ENCODE data around the gene STK25. TPM values are rescaled to one million over a fixed set of nuclear protein-coding genes. Genes with fewer than 3 reads are reported as not detected.
A peak's percentile ranks its signal among the peaks of the same experiment; 100 is the strongest.

Gene STK25
- total RNA-seq, 1 experiment from 2014 or later, result 201 TPM

GRCh38 chr2:241548451-241548835, 40.1 kb upstream of the STK25 start:
- intact Hi-C loops (cut with micrococcal nuclease; ENCODE audit: unreplicated experiment), result loop anchor here (2.0 to 10.0 kb wide), 3 partner anchors 50 to 191 kb away; partner anchors contain the start of genes FARP2 and ING5
- H3K27ac ChIP-seq, result no peak overlapping the region
- BruUV-seq (replicated peaks), result no TSS peak
- H3K36me3 ChIP-seq (ENCODE audit: low read depth), result no peaks in the 10 kb centered on the region
- POLR2A ChIA-PET (ENCODE audit: unreplicated experiment), result no interaction called here
- peak overlapping the region; percentile 74 for H3K4me2 ChIP-seq
- no peaks in the 10 kb centered on the region; the same call in 1 of the 2 replicates for H3K27me3 ChIP-seq (ENCODE audit: insufficient read depth, low read depth)
- no peaks in the 10 kb centered on the region for H3K79me2 ChIP-seq (ENCODE audit: low read depth)
- CTCF ChIA-PET, result no interaction called here
- H4K20me1 ChIP-seq (ENCODE audit: insufficient read depth), result no peaks in the 10 kb centered on the region
- no peaks in the 10 kb centered on the region for H3K9me2 ChIP-seq (ENCODE audit: insufficient read depth)
- DNase-seq, result no peak
- H3K9me3 ChIP-seq (ENCODE audit: insufficient read depth, low read depth), result no peaks in the 10 kb centered on the region
- no peak overlapping the region for H3K4me3 ChIP-seq
- no peak overlapping the region for H2AFZ ChIP-seq
- H3K4me1 ChIP-seq (replicated peaks; ENCODE audit: insufficient read depth), result peaks cover 16% of the 10 kb centered on the region
- TF ChIP-seq CTCF (conservative IDR thresholded peaks at IDR 0.05) (no peak), EZH2 (IDR thresholded peaks at IDR 0.05; ENCODE audit: low read depth) (no peak)
- peaks cover 26% of the 10 kb centered on the region for H3F3A ChIP-seq (ENCODE audit: insufficient read depth, low read depth)

- H3K36me3 ChIP-seq (ENCODE audit: low read depth), result no peaks in the 10 kb centered on the region
- no peaks in the 10 kb centered on the region; the same call in 1 of the 2 replicates for H3K27me3 ChIP-seq (ENCODE audit: insufficient read depth, low read depth)
- H3K9me2 ChIP-seq (ENCODE audit: insufficient read depth), result no peaks in the 10 kb centered on the region
- intact Hi-C loops (cut with micrococcal nuclease; ENCODE audit: unreplicated experiment), result loop anchor here (2.0 to 10.0 kb wide), 3 partner anchors 51 to 191 kb away; partner anchors contain the start of genes FARP2 and ING5
- H3F3A ChIP-seq (ENCODE audit: insufficient read depth, low read depth), result peaks cover 26% of the 10 kb centered on the region
- no peak overlapping the region for H3K4me3 ChIP-seq
- H3K27ac ChIP-seq, result no peak overlapping the region
- H4K20me1 ChIP-seq (ENCODE audit: insufficient read depth), result no peaks in the 10 kb centered on the region
- no peak overlapping the region for H3K4me2 ChIP-seq
- no peak for DNase-seq
- ChIA-PET CTCF (interaction anchor here (0.6 to 0.7 kb wide), 3 partner anchors 30 to 724 kb away, joined by 3 to 14 read pairs (median 4); partner anchors contain the start of gene FARP2), POLR2A (ENCODE audit: unreplicated experiment) (no interaction called here)
- TF ChIP-seq EZH2 (IDR thresholded peaks at IDR 0.05; ENCODE audit: low read depth) (no peak), CTCF (conservative IDR thresholded peaks at IDR 0.05) (no peak)
- H2AFZ ChIP-seq, result no peak overlapping the region
- BruUV-seq (replicated peaks), result no TSS peak
- no peaks in the 10 kb centered on the region for H3K79me2 ChIP-seq (ENCODE audit: low read depth)
- peaks cover 16% of the 10 kb centered on the region for H3K4me1 ChIP-seq (replicated peaks; ENCODE audit: insufficient read depth)
- no peaks in the 10 kb centered on the region for H3K9me3 ChIP-seq (ENCODE audit: insufficient read depth, low read depth)
These were observed 39.5 kb upstream of the STK25 start for GRCh38 chr2:241547781-241548450.

- TSS peak; percentile 71 for BruUV-seq (replicated peaks)
- ChIA-PET POLR2A (ENCODE audit: unreplicated experiment) (interaction anchor here (0.6 to 0.7 kb wide), 2 partner anchors 162 to 468 kb away, joined by 4 to 9 read pairs; no protein-coding TSS in a partner anchor), CTCF (interaction anchor here (0.6 kb wide), 2 partner anchors 64 to 467 kb away, joined by 3 to 4 read pairs; no protein-coding TSS in a partner anchor)
- Histone ChIP-seq H3F3A (ENCODE audit: insufficient read depth, low read depth) (peaks cover 26% of the 10 kb centered on the region), H3K9me3 (ENCODE audit: insufficient read depth, low read depth) (no peaks in the 10 kb centered on the region), H3K4me2 (no peak overlapping the region), H4K20me1 (ENCODE audit: insufficient read depth) (no peaks in the 10 kb centered on the region), H3K27ac (no peak overlapping the region), H2AFZ (no peak overlapping the region), H3K4me3 (no peak overlapping the region), H3K4me1 (replicated peaks; ENCODE audit: insufficient read depth) (peaks cover 16% of the 10 kb centered on the region), H3K9me2 (ENCODE audit: insufficient read depth) (no peaks in the 10 kb centered on the region), H3K79me2 (ENCODE audit: low read depth) (no peaks in the 10 kb centered on the region), H3K36me3 (ENCODE audit: low read depth) (no peaks in the 10 kb centered on the region), H3K27me3 (ENCODE audit: insufficient read depth, low read depth) (no peaks in the 10 kb centered on the region; the same call in 1 of the 2 replicates)
- intact Hi-C loops (cut with micrococcal nuclease; ENCODE audit: unreplicated experiment), result loop anchor here (5.0 to 10.0 kb wide), 2 partner anchors 158 to 190 kb away; partner anchors contain the start of genes FARP2 and ING5
- DNase-seq, result peak in 1 of 2 experiments; percentile 76
- TF ChIP-seq EZH2 (IDR thresholded peaks at IDR 0.05; ENCODE audit: low read depth) (no peak), CTCF (conservative IDR thresholded peaks at IDR 0.05) (no peak)
These were observed 38.6 kb upstream of the STK25 start for GRCh38 chr2:241546771-241547498.
